Measurements from ENCODE around the gene ZFYVE28.

DNA sequence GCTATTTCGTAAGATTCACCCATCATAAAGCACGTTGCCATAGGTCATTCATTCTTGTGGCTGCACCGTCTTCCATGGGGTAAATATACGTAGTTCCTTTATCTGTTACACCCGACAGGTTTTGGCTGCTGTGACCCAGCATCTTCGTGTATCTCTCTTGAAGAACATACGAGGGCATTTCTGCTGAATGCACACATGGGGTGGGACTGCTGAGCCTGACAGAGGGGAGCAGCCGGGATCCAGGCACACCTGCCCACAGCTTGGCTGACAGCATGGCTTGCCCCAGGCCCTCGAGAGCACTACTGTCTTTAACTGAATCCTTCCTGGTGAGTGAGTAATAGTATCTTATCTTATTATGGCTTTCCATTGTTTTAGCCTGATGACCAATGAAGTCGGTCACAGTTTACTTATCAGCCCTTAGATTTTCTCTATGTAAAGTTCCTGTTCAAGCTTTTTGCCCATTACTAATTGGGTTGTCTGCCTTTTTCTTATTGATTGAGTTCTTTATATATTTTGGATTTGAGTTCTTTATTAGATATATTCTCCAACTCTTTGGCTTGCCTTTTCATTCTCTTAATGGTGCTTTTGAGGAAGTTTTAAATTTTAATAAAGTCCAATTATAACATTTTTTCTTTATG lies 111.6 kb downstream of the ZFYVE28 start:
- no peak for TF ChIP-seq EZH2 (IDR thresholded peaks at IDR 0.05; ENCODE audit: insufficient read depth, poor library complexity, severe bottlenecking)
- no peak for TF ChIP-seq EZH2phosphoT487 (IDR thresholded peaks at IDR 0.05; ENCODE audit: insufficient read depth, low read depth)
